Esophagus mucosa (tissue), 1 donor: ENCODE data around the gene CDH24. TPM values are rescaled to one million over a fixed set of nuclear protein-coding genes. Genes with fewer than 3 reads are reported as not detected.

ENCODE experiments used
- ATAC-seq: fragments of 200-7000 bp; cut with Tn5 transposase; one replicate; pipeline ENCODE4 v1.9.1; 2020
- total RNA-seq: library from RNA; stranded (reverse); gene quantifications from one replicate; pipeline ENCODE4 v1.2.4, GENCODE V29; 2023
- donor health status: DM: yes; HTN: yes; CAD: no.

The CDH24 gene, protein sequence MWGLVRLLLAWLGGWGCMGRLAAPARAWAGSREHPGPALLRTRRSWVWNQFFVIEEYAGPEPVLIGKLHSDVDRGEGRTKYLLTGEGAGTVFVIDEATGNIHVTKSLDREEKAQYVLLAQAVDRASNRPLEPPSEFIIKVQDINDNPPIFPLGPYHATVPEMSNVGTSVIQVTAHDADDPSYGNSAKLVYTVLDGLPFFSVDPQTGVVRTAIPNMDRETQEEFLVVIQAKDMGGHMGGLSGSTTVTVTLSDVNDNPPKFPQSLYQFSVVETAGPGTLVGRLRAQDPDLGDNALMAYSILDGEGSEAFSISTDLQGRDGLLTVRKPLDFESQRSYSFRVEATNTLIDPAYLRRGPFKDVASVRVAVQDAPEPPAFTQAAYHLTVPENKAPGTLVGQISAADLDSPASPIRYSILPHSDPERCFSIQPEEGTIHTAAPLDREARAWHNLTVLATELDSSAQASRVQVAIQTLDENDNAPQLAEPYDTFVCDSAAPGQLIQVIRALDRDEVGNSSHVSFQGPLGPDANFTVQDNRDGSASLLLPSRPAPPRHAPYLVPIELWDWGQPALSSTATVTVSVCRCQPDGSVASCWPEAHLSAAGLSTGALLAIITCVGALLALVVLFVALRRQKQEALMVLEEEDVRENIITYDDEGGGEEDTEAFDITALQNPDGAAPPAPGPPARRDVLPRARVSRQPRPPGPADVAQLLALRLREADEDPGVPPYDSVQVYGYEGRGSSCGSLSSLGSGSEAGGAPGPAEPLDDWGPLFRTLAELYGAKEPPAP
- total RNA-seq: 3.4 TPM

DNA sequence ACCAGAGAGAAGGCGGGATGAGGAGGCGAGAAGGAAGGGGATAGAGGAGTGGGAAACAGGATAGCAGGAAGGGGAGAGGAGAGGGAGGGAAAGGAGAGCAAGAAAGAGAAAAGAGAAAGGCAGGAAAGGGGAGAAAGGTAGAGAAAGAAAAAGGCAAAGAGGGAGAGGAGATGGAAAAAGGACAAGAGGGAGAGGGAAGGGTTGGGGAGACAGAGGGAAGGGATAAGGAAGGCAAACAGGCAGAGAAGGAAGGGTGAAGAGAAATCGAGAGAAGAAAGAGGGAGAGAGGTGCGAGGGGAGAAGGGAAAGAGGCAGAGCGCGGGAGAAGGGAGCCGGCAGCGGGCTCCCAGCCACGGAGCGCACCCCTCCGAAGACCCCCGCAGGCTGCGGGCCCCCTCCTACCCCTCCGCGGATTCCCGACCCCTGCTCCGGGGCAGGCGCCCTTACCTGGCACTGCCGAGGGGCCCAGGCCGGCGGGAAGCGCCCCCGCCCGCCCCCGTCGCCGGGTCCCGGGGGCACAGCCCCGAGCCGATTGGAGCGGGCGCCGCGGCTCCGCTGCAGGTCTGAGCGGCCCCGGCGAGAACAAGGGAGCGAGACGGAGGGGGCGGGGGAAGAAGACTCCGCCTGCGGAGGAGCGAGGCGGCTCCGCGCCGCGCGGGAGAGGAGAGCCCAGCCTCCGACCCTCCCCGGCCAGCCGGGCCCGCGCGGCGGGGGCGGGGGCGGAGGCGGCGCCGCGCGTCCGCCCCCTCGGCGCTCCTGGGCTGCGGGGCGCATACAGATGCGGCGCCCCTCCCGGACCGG lies at the start of gene CDH24:
Gene CDH24, minus strand, starts transcription at position 565 of the 801 bp plus-strand sequence. CDS start 1,787 bp downstream, outside the sequence.
- peak; percentile 61 for ATAC-seq

DNA sequence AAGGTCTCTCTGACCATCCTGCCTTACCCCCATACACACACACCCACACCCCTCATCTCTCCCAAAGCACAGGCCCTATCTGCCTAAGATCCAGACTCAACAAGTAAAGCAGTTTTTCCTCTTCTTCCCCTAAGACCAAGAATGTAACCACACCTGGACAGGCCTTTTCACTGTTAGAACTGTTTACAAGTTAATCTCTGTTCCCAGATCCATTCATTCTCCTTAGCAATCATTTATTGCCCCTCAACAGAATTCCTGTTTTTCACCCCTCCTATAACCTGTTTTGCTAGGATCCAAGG lies 49.4 kb upstream of the CDH24 start:
- ATAC-seq: no peak

DNA sequence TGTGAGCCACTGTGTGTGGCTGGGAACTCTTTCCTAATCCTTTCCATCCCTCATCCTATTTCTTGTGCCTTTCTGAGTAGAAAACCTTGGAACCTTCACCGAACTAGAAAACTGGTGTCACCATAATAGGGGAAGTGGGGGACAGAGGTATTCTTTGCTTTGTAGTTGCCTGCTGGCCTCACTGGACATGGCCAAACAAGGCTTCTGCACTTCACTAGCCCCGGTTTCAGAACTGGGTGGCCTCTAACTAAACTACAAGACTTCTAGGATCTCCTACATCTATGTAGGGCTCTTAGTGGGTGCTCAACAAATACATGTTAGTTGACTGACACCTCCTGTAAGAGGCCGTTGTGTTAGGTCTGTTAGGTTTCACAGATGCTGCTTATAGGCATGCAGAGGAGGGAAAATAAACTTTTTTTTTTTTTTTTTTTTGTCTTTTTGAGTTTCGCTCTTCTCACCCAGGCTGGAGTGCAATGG lies 48.1 kb upstream of the CDH24 start:
- no peak for ATAC-seq

DNA sequence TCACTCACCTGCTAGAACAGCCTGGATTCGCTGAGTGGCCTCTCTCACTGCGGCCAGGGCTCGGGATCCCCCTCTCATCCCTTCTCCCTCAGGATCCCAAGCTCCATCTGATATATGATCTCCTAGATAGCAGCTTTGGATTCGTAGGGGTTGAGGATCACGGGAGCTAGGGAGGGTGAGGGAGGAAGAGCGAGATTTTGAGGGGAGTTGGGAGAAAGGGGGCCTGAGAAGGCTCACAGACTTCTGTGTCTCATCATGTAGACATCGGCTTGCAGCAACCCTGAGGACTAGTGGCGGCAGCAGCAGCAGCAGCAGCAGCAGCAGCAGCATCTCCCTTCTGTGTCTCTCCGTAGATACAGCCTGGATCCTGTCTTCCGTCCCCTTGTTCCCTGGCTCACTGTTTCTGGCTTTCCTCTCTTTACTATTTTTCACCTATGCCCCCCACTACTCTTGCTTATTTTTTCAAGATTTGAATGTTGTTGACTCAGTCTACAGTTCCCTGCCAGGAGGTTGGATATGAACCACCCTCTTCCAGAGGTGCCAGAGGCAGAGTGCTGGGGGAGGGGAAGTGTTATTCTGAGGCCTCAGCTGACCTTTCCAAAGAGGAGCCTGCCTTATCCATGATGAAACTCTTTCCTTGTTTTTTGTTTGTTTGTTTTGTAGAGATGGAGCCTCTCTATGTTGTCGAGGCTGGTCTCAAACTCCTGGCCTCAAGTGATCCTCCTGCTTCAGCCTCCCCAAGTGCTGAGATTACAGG lies 47.4 kb upstream of the CDH24 start, which contains the start of gene CIROP:
Gene CIROP, minus strand, starts transcription at position 399 of the 757 bp plus-strand sequence. Its CDS starts 69 bp downstream, at position 330.
- no peak for ATAC-seq

DNA sequence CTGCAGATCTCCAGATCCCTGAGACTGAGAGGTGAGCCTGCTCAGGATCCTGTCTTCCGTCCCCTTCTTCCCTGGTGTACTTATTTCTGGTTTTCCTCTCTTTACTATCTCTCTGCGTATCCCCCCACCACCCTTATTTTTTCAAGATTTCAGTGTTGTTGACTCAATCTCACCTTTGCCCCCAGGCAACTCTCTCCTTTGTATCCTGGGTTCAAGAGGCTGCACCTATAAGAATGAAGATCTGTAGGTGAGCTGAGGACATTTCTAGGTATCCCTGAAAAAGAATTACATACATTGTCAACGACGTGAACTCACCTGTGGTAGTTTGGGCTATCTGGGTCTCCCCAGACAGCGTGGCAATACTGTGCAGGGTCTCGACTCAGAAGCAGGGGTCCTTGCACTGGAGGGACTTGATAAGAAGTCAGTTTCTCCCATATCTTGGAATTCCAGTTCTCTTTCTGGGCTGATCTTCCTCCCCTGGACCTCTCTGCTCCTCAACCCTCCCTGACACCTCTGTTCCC lies 46.8 kb upstream of the CDH24 start:
- no peak for ATAC-seq

DNA sequence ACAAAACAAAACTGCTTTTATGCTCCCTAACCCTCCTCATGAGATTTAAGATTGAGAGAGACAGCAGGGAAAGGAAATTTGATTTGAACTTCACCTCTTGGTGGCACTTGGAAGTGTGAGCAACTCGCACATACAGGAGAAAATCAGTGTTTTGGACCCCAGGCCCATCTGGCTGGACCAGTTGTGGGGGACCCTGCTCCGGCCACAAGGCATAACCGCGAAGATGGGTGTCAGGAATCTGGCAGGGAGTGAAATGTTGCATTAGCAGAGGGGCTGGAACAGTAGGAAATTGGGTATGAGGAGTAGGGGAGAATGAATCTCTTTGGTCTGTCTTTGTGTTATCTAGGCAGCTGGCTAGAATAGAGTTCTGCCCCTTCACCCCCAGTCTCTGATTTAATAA lies 46.3 kb upstream of the CDH24 start:
- no peak for ATAC-seq

DNA sequence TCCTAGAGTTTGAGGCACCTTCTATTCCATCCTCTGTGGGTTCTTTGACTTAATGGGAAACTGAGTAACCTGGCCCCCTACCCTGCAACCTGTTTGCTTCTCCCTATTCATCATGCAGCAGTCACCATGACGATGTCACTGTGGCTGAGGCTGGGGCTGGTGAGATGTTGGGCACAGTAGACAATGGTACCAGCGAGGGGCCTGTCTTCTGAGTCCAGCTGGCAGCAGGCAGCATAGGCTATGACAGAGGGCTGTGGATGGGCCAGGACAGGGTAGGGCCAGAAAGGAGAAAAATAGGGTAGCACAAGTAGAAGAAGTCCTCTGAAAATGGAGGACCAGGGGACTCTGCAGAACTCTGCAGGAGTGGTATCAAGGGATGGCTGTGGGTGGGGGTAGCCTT lies 45.5 kb upstream of the CDH24 start:
- ATAC-seq: no peak

DNA sequence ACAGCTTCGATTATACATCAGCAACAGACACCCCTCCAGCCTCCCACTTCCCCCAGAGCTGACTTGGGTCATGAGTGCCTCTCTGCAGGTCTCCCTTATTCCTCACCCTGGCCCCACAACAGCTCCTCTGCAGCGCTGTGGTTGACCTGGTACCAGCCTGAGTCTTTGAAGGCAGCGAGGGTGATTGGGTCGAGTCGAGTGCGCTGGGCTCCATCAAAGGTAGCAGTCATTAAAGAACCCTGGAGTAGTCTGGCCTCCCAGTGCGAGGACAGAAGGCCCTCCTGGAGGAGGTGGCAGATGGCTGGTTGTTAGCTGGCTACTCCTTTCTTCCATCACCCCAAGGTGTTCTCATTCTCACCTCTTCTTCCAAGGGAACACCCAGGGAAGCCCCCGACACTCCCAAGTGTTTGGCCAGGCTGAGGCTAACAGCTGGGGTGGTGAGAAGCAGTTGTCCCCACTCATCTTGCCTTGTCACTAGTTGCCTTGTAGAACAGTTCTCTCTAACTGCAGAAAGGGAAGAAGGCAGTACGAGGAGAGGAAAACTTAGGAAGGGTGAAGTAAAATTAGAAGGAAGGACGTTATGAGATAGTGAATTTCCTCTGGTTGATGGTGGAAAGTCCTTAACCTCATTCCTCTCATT lies 44.8 kb upstream of the CDH24 start:
- no peak for ATAC-seq

DNA sequence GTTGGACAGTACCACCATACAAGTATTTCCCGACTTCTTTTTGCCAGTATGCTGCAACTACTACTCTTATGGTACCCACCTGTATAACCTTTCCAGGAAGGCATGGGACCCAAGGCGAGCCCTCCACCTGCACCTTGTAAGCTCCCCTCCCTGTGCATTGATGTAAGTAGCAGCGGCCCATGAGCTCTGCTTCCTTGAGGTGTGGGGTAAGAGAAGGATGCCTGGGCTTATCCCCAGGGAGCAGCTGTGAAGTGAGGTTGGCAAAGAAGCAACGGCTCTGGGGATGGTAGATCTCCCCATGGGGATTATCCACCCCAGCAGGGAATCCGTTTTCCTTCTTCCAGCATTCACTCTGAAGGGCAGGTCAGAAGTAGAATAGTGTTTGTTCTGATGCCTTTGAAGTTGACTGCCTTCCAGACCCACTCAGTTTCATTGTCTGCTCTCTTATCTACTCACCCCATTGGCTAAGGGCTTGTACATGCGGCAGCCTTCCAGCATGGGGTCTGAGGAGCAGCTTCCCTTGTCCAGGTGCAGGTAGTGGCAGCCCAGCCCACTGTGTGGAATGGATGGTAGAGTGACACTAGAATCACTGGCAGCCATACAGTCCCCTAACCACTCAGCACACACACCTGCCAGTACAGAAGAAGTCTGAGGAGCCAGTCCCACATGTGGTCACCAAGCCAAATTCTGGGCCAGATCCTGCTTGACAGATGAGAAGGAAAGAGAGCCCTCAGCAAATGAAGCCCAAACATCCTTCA lies 44.1 kb upstream of the CDH24 start:
- ATAC-seq: peak; percentile 29

DNA sequence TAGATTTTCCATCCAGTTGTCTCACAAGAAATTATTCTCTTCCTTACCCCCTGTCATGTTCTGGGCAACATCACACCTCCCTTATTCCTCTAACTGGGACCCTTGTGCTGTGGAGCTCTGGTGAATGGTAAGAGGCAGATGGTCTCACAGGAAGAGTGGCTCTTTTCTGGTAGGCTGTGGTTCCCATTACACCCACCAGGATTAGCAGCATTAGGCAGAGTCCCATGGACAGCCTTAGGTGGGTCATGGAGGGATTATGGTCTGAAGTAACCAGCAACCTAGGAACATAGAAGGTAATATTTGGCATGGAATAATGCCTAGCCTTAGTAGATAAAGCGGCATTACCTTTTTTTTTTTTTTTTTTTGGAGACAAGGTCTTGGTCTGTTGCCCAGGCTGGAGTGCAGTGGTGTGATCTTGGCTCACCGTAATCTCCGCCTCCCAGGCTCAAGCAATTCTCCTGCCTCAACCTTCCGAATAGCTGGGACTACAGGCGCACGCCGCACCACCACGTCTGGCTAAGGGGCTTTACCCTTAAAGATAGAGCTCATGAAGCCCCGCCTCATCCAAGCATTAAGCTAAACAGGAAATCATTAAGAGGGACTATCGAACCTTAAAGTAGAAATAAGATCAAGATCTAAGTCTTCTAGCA lies 42.0 kb upstream of the CDH24 start:
- ATAC-seq: no peak

DNA sequence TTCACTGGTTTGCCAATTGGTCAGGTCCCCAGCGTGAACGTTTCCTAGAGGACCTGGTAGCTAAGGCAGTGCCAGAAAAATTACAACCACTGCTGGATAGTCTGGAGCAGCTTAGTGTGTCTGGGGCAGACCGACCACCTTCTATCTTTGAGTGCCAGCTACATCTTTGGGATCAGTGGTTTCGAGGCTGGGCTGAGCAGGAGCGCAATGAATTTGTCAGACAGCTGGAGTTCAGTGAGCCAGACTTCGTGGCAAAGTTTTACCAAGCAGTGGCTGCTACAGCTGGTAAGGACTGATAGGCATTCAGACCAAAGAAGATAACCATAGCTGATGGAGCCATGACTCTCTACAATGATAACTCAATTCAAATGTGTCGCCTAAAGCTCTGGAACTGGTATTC lies 40.5 kb upstream of the CDH24 start:
- no peak for ATAC-seq

DNA sequence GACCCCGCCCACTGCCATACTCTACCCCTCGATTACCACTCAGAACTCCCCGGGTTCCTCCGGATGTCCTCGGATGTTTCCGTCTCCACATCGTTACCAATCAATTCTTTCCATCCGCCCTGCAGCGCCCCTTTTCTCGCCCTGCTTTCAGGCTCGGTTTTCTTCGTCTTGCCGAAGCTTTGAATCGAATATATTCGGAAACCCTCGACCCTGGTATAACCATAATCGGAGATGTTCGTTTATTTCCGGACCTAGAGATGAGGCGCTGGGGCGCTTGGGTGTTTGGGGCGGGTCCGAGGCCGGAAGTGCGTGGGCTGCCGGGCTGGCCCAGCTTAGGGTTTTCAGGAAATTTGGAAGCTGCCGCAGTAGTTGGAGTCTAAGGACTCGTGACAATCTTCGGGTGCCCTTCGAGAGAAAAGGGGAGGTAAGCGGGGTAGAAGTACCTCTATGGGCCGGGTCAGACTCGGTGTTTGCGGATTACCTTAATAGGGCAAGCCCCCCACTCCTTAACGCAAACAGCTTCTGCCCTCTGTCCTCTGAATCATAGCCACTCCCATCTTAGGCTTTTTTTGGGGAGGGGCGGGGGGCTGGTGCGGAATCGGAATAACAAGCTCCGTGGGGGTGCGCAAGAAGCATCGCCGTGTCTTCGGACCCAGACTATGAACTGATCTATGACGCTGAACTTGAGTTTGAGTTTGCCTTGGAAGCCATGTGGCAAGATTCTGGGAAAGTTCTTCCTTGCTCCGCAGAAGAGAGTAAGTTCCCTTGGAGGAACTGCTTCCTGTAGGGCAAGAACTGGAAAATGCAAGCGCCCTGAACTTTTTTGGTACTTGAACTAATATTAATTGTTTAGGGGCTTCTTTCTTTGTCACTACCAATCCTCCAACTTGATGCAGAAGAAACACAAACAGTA lies 38.1 kb upstream of the CDH24 start, which contains the start of gene C14orf119:
Gene C14orf119, plus strand, starts transcription at position 310 of the 913 bp plus-strand sequence. CDS start 2,154 bp downstream, outside the sequence.
- peak; percentile 97 for ATAC-seq

DNA sequence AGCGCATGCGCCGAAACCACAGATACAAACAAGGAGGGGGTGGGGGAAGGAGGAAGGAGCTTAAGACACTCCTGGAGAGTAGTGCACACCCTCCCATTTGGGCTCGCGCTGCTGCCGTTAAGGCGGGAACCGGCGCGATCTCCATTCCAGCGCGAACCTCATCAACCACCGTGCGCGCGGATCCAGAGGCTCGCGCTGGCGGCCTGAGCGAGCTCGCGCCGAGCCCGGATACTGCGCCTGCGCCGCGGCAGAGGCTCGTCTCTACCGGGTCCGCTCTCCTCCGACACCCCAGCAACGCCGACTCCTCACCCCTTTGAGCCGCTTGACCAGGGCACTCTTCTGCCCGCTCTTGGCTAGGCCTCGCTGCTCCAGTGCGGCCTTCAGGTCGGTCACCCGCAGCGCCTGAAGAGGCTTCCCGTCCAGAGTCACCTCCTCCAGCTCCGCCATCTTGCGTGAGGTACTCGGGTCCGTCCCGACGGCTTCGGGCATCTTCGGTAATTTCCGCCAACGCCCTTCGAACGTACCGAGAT lies 37.4 kb upstream of the CDH24 start, which contains the start of gene ACIN1:
Gene ACIN1, minus strand, starts transcription at position 471 of the 530 bp plus-strand sequence. Its CDS starts 24 bp downstream, at position 447.
- ATAC-seq: peak; percentile 64

DNA sequence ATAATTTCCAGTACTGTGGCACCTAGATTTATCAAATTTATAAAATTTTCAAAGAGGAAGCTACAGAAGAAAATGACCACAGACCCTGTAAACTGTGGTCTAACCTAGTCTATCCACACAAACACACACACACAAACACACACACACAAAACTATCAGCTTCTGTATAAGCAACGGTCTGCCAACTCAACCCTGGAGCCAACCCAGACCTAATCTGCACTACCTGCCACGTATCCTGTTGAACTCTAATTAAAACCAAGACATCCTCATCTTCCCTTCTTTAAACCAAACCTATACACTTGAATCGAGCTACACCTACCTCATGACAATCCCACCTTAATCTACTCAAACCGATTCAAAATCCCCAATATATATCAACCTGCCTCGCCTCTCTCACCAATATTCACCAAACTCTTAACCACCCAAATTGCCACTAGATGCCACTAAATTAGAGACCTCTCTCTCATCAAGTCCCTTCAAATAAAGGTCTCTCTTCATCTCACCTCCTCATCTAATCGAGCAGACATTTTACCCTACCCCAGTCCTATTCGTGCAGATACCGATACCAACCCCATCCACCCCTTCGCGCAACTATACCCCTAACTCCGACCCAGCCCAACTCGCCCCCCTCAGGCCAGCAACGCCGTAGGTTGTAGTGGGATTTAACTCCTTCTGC lies 36.8 kb upstream of the CDH24 start:
- ATAC-seq: no peak

DNA sequence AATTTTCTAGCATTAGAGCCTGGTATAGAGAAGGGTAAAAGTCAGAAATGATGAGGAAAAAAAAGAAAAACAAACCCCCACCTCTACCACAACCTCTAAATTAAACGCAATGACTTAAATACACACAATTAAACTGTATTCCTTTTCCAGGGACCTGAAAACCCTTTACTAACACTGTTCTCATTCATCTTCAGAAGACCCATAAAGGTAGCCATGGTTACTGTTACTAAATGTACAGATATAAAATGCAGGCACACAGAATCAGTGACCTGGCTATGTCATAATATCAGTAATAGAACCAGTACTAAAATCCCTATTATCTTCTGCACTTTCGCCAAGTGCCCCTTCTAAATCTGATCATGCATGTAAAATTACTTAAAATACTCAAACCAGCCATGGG lies 36.2 kb upstream of the CDH24 start:
- ATAC-seq: no peak

DNA sequence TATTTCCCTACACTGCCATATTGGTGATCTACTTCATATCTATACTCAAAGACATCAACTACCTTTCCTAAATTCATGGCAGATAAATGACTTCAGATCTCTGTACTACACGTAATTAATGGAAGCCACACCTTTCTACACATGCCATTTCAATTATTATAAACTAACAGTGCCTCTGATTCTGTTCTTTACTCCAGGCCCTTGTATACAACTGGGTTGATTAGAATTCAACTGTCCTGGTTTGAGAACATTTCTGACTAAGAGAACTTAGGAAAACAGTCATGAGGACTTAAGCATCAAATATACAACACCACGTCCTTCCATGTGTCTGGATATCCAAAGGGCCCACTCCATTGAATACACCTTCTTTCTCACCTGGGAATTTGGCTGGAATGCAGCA lies 35.8 kb upstream of the CDH24 start:
- ATAC-seq: no peak
